LNCAP (cell line): ENCODE measurements around the gene C20orf141.

Experiments used
- TF ChIP-seq, protein P1 (sequence below): fragments of 450-650 bp; IDR thresholded peaks from 2 replicates; pipeline ENCODE4 v1.5.1; 2017; ENCODE audit warnings: mild to moderate bottlenecking

C20orf141 gene

DNA sequence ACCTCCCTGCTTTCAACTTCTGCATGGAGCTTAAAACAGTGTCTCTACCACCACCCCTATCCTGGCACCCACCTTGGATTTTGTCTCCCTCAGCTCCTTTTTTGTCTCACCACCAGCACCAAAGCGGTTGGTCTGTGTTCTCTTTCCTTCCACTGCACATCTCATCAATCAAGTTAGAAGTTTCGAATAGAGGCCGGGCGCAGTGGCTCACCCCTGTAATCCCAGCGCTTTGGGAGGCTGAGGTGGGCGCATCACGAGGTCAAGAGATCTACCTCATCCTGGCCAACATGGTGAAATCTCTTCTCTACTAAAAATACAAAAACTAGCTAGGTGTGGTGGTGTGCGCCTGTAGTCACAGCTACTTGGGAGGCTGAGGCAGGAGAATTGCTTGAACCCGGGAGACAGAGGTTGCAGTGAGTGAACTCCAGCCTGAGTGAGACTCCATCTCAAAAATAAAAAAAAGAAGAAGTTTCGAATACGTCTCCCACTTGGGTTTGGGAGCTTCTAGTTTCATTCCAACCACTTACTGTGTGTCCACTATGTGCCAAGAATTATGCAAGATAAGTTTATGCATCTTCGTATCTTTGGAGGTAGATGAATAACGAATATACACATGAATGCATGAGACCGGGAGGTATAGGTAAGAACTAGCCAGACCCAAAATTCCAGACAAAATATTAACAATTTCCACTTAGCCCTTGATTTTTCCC lies 19.8 kb downstream of the C20orf141 start:
- TF ChIP-seq, protein P1, sequence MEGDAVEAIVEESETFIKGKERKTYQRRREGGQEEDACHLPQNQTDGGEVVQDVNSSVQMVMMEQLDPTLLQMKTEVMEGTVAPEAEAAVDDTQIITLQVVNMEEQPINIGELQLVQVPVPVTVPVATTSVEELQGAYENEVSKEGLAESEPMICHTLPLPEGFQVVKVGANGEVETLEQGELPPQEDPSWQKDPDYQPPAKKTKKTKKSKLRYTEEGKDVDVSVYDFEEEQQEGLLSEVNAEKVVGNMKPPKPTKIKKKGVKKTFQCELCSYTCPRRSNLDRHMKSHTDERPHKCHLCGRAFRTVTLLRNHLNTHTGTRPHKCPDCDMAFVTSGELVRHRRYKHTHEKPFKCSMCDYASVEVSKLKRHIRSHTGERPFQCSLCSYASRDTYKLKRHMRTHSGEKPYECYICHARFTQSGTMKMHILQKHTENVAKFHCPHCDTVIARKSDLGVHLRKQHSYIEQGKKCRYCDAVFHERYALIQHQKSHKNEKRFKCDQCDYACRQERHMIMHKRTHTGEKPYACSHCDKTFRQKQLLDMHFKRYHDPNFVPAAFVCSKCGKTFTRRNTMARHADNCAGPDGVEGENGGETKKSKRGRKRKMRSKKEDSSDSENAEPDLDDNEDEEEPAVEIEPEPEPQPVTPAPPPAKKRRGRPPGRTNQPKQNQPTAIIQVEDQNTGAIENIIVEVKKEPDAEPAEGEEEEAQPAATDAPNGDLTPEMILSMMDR, result no peak

DNA sequence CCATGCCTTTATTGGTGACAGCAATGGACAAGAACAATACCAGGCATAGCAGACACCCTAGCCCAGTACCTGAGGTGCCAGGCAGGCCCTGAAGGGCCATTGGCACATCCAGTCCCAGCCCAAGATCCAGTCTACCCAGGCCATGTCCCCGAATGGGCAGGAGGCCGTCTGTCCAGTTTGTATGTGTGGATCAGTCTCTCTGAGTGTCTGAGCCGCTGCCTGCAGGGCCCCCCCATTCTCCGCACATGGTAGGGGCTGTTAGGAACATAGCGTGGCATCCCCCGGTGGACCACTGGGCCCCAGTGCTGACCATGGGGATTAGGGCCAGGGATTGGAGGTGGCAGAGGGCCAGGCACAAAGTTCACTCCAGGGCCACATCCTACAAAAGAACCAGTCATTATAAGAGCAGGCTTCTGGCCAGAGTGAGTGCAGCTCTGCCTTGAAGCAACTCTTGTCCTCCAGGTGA lies 20.6 kb downstream of the C20orf141 start:
- TF ChIP-seq, protein P1, result no peak

DNA sequence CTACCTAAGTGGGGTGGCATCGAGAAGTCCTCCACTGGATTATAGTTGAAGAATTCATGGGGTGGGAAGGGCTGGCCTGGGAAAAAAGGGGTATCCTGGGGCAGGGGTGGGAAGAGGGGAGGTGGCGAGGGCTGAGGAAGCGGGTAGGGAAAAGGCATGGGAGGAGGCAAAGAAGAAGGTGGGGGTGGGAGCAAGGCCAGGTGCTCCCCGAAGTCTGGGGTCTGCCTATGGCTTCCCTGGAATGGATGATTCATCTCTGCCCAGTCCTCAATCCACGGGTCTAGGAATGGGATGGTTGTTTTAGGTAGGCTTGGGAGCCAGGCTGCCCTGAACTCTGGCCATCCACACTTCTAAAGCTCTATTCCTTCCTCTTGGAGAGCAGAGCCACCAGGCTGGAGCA lies 21.2 kb downstream of the C20orf141 start:
- TF ChIP-seq, protein P1, result no peak

DNA sequence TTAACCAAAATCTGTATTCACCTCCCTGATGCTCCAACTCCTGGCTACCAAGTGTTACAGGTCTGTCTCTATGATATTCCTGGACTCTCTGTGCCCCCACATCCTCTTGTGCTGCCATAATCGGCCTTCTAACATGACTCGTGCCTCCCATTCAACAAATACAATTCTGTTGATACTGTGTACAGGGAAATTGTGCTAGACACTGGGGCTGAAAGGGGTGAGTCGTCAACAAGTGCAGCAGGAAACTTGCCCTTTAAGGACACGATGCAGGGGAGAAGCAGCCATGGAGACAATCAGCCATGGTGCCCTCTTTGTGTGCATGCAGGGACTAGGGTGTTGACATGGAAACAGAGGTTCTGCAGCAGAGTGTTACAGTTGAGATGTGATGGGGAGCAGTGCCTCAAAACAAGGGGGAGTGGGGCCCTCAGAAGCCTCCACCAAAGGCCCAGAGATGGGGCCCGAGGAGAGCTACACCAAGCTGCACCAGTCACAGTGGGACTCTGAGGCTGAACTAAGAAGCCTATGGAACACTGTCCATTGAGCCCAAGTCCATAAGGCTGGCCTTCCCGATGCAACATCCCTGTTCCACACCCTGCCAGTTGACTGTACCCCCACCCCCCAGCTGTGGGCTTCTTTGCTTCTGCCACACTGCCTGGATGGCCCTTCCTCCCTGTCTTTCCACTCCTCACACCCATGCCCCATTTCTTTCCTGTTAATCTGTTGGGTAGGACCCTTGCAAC lies 22.6 kb downstream of the C20orf141 start:
- TF ChIP-seq, protein P1, result no peak

DNA sequence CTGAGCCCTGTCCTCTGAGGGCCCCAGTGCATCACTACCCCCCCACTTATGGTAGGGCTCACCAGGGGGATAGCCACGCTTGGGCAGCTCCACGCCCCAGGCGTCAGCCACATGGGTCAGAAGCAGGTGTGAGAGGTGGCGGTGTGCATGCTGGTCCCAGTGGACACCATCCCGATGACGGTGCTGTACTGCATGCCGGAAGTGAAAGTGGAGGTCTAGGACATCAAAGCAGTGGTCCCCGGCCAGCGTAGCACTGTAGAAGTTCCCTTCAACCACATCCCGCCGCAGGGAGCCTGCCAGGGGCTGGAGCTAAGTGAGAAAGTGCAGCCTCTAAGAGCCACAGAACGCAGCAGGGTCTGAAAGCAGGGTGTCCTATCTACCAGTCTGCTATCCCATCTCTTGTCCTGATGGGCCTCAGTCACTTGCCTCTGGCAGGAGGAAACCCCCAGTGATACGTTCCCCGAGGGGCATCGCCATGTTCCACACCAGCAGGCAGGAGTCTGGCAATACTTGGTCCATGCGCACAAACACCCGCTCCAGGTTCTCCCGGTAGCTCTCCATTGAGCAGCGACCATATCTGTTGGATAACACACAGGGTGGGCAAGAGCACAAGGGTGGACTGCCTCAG lies 23.5 kb downstream of the C20orf141 start:
- TF ChIP-seq, protein P1, result no peak

DNA sequence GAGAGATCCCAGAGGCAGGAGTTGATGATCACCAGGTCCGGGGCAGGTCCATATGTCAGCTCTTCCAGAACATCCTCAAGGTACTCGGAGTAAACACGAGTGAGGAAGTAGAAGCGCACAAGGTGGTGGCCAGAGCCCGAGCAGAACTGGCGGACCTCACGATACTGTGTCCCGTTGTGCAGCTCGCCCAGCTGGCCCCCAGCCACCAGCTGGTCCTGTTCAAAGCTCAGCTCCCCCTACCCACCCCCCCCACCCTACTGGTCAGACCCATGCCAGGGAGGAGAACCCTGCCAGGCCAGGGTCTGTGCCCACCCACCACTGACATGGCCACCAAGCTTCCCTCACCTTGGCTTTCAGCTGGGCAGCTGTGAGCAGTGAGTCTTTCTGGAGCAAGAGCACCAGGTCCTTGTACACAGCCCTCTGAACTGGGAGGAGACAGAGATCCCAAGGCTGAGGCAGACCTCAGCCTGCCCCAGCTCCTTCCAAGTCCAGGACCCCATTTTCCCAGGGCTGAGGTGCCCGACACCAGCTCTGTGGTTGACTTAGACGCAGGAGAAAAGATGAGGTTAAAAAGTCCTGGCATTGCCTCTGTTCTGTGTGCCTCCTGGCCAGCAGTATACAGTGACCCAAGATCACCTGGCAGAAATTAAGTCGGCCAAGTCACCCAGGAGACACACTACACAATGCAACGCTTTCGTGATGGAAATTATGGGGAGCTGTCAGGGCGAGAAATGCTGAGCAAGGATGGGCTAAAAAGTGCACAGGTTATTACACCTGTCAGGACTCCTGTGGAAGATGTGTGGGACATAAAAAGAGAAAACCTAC lies 24.3 kb downstream of the C20orf141 start:
- TF ChIP-seq, protein P1, result no peak

DNA sequence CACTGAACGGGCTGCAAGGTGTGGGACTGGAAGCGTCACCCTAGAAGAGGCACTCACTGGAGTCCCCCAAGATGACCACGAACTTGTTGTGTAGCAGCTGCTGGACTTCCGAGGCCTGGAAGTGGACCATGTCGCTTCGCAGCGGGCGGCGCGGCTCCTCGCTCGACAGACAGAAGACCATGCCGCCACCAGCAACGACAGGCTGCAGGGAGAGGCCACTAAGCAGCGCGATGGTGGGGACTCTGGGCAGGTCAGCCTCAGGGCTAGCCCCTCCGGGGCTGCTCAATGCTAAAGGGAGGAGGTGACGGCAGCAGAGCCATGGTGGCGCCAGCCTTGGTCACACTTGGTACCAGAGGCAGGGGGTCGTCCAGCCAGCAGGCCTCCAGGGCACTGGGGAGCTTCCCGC lies 24.9 kb downstream of the C20orf141 start:
- TF ChIP-seq, protein P1, result no peak
